HG03175 (cell line): ENCODE data around the gene GABRB3.
"Not testable (repeated sequence)": the region's sequence is repeated elsewhere in the genome, so short reads cannot be mapped to it uniquely, and the experiment has no call there.

Experiments used
- ATAC-seq: cut with Tn5 transposase; IDR thresholded peaks from one replicate; pipeline ENCODE4 v1.9.1; 2021; ENCODE audit warnings: mild to moderate bottlenecking, moderate library complexity; ENCODE audit not compliant: unreplicated experiment

GABRB3 gene

DNA sequence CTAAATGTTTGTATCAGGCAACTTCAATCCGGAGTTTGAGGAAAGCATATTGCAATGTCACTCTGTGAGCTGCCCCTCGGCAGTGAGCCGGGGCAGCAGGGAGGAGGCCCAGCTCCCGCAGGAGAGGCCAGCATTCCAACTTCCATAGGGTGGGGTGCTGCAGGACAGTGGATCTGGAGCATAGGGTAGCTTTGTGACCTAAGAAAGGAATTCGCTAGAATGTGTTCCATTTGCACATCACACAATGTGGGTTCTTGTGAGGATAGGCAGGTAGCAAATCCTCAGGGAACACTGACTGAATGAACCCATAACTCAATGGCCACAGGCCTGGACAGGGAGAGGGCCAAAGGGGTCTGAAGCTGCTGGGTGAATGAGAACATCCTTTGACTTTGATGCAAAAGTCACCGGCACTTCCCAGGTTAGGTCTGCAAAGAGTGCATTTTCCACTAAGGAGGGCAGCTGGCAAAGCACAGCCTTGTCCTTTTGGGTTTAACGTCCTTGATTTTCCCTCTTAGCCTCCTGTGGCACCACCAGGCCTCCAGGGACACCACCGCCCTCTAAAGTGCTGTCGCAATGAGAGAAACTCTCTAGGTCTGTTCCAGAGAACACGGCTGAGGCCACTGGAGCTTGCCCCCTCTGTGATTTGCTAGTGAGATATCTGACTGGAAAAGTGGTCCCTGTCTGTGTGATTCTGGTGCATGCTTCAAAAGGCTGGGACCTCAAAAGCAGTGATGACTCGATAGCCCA, 36.2 kb downstream of the GABRB3 start:
- no peak for ATAC-seq

DNA sequence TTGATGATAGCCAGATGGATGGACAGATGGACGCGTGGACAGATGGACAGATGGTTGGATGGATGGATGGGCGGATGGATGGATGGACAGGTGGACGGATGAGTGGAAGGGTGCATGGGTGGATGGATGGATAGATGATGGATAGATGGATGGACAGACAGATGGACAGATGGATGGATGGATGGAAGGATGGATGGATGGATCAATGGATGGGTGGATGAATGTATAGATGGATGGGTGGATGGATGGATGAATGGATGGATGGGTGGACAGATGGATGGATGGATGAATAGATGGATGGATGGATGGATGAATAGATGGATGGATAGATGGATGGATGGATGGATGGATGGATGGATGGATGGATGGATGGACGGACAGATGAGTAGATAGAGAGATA, 40.9 kb downstream of the GABRB3 start:
- ATAC-seq = no peak

DNA sequence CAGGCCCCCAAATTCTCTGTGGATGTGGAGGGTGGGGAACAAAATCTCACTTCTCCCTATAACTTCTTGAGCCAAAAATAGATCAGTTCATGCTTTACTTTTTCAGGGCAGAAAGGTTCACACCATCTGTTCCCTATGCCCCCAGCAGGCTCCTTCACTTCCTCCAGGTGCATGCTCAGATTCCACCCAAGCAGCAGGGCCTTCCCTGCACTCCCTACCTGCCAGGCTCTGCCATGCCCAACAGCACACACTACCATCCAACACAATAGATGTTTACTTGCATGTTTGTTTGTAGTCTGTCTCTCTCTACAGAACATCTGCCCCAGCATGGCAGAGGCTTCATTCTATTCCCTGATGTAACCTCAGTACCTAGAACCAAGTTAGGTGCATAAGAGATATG, 43.3 kb downstream of the GABRB3 start:
- ATAC-seq = no peak

DNA sequence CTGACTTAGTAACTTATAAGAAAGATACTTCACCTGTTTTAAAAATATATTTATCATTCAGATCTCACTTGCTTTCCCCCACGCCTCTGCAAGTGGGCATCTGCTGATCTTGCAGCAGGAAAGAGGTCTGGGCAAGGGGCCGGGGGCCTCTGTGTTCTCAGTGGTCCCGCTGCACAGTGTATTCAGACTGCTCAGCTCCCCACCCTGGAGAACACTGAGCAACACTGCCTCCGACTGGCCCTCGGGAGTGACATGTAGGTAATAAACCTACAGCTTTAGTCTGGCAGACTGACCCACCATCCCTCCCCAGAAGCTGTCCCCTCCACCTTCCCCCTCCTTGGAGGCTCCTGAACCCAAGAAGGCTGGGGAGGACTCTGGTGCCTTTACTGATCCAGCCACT, 43.8 kb downstream of the GABRB3 start:
- ATAC-seq = no peak

DNA sequence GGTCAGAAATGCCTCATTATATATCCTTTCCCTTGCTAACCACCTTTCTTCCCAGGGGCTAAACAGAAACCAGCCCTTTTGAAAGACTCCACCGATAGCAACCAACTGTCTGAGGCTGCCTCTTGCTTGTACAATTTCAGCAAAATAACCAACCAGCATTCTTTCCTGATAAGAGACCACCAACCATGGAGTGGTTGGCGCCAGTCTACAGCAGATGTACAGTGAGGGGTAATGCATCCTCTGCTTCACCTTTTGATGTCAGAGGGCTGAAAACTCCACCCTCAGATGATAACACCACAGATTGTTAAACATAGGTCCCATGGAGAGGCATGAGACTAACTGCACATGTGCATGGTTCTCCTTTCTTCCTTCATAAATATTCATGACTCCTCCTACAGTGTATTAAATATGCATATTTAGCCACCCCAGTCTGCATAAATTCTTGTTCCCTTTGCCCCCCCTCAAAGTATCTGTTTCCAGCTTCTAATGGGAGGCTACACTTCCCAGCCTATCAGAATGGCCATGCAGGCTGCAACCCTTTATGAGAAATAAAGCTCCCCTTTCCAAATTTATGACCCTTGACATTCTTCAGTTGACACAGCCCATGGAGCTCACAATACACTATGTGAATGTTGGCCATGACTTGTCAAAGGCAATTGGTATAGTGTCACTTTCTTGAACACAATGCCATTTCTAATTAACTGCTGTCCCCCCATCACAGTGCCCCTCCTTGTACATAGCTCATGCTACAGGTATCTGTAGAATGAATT, 48.3 kb downstream of the GABRB3 start:
- ATAC-seq = no peak

DNA sequence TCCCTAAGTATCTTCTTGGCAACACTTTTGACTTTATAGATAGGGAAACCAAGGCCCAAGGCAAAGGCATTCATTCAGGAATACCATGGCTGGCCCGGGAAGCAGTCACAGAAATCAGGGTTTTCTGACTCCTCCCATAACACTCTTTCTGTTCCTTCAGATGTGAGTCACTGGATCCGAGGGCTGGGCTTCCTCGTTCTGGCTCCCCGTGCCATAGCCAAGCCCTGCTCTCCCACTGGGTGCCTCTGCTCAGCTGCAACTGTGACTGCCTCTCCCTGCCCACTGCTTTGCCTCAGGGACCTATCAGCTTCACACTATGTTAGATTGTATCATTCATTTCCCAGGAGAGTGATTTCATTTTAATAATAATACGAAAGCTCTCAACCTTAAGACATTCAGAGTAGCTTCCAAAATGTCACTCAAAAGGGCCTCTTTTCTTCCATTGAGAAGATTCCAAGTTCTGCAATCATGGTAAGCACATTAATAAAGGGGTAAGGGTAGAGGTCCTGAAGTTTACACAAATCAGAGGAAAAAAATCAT, 50.2 kb downstream of the GABRB3 start:
- ATAC-seq = no peak

DNA sequence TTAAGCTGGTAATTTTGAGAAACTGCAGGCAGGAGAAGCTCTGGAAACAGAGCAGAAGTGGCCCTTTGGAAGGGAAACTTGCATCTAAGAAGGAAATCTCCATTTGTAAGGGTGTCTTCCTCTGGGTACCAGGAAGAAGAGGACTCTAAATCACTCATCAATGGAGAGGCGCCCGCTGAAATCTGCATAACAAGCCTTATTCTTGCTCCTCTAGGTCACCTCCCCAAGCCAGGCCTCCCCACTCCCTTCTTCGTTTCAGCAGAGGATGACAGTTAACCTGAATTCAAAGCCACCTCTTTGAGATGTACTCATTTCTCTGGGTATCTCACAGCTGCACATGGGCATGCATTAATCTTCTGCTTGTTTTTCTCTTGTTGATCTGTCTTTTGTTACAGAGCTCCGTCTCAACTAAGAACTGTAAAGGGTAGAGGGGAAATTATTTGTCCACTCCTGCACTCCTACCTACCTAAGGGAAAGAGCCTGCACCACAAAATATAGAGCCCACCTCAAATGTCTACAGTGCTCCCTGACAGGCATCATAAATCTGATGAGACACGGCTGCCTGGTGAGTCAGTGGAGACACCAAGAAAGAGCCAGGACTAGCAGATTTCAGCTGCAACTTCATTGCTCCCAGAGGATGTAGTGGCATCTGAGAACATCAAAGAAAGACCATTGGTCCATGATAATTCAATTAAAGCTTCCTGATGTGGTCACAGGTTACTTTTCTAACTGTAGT, 51.5 kb downstream of the GABRB3 start:
- ATAC-seq = no peak

DNA sequence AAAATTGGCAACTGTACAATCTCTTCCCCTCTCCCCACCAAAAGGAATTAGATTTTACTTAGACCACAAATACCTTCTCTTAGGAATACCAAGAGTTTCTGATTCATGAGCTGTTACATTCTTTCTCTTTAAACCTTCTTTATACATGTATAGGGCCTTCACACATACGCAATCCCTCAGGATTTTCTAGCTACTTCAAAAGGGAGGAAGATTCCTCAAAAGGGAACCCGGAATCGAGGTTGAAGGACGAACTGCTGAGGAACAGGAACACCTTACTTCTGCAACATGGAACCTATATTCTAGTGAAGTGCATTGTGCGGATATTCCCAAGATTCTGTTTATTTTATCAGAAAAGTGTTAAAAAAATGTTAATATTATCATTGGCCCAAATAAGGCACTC, 52.3 kb downstream of the GABRB3 start:
- ATAC-seq = no peak

DNA sequence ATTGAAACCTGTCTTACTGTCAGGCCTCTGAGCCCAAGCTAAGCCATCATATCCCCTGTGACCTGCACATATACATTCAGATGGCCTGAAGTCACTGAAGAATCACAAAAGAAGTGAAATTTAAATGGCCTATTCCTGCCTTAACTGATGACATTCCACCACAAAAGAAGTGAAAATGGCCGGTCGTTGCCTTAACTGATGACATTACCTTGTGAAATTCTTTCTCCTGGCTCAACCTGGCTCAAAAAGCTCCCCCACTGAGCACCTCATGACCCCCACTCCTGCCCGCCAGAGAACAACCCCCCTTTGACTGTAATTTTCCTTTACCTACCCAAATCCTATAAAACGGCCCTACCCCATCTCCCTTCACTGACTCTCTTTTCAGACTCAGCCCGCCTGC, 53.0 kb downstream of the GABRB3 start:
- not testable (repeated sequence) for ATAC-seq

DNA sequence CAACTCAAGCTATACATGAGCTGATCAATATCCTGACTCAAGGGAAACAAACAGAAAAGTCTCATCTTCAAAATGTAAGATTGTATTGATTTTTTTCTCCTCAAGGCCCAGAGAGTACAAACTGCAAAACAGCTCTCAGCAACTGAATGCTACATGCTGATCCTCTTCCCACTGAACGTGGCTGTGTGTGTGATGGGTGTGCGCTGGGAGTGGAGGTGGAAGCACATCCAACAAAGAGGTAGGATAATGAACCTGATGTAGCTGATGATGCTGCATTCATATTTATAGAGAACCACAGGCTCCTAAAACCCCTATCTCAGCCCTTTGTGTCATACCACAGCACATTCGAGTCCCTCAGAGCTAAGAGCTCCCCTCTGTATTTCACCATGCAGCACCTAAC, 56.8 kb downstream of the GABRB3 start:
- no peak for ATAC-seq

DNA sequence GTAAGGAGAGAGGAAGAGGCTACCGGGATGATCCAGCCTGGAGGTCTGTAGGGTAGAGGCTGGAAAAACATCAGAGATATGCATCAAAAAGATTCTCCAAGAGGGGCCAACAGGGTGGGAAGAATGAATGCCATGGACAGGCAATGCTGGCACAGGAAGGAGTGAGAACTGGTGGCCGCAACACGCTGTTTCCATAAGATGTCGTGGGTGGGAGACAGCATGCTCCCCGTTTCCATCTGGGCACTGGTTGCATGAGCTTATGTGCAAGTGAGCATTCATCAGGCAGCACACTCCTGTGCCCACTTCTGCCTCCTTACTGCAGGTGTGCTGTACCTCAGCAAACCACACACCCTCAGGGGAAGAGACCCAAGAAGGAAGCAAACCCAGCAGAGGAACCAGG, 59.4 kb downstream of the GABRB3 start:
- ATAC-seq = no peak

DNA sequence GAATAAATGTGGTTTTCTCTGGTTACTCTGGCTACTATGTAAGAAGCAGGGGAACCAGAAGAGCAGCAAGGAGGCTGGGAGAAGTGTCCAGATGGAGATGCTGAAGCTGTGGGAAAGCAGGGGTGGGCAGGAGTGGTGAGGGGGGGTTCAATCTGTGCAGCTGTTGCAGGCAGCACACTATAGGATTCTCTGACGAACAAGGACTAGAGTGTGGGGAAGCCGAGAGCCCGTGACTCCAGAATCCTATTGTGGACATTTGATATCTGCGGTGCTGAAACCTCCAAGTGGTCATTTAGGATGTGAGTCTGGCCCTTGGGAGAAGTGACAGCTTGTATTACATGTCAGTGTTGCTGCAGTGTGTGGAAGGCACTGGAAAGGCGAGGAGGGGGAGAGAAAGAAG, 60.5 kb downstream of the GABRB3 start:
- ATAC-seq = no peak

DNA sequence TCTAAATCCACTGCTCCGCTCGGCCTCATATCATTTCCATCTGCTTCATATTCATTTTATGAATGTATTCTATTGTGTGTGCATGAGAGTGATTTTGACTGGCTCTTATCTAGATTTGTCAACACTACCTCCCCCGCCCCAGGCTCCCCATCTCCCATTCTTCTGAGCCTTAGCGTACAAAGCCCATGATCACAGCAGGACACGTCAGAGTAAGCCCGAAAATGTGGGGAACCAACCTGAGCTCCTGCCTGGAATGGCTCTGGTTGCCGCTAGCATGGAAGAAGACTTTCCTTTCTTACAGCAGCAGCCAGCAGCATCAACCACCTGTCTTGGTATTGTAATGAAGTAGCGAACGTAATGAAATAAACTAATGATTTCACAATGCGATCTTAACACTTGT, 61.4 kb downstream of the GABRB3 start:
- no peak for ATAC-seq

DNA sequence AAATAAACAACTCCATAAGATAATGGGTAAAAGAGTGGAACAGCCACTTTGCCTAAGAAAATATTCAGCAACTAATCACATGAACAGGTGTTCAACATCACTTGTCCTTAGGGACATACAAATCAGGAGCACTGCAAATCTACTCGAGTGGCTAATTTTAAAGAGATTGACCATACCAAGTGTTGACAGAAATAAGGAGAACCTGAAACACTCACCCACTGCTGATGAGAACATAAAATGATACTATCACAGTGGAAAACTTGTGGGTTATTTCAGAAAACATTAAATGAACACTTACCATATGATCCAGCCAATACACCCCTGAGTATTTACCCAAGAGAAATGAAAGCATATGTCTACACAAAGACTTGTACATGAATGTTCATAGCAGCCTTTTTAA, 70.5 kb downstream of the GABRB3 start:
- ATAC-seq = no peak

DNA sequence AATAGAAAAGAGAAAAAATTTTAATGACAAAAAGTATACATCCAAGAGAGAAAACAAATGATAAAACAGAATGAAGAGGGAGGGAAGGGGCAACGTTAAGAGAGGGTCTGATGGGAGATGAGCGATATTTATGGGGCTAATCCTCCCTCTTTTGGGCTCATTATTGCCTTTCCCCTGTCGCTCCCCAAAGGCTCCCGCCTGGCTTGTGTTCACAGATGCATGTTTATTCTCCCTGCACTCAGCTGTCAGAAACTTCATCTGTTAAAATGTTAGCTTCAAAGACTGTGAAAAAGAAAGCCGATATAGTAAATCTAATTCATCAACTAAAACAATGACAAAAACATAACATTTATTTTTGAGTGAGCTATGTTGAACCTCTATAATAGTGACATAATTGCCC, 74.3 kb downstream of the GABRB3 start:
- ATAC-seq = no peak

DNA sequence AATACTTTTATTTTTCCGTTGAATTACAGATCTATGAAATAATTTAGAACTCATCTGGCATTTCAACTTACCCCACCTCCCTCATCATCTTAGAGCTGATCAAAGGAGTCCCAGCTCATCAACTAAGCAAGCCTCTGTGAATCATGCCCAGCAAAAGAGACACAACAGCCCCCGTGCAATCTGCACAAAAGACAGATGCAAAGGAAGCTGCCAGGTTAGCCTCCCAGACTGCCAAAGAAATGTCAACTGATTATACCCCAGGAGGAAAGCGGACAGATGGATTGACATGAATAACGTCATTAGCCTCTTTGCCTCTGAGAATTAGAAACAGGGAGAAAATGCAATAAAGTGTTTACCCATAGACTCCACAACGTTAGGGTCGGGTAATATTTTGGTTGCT, 75.0 kb downstream of the GABRB3 start:
- no peak for ATAC-seq

DNA sequence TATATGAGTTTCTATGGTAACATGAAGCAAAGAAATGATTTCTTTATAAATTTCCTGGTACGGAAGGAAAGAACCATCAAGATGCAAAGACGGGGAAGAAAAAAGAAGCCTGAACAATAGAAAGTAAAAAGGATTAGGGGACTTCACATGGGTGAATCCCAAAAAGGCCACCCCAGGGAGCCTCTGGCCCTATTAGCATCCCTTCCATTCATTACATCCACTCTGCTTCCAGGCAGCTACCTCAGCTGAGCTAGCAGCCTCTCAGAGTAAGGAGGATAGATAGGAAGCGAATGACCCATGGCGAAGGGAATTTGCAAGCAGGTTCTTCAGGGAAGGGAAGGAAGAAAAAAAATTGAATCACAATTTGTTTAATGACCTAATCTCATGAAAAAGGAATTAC, 81.6 kb downstream of the GABRB3 start:
- ATAC-seq = no peak

DNA sequence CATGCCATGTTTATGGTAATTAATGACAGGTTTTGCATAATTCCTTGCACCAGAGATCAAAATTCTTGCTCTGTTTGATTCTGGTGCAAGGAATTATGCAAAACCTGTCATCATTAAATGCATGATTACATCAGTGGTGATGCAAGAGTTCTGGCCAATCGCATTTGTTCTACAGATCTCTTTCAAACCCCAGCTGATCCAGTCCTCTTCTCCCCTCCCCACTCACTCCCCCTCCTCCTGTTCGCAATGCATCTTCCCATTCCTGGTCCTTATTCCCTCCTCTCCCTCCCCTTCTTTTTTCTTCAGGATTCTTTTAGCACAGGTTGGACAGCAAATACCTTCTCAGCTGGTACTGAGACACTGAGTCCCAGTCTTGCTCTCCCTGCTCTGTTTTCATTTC, 82.1 kb downstream of the GABRB3 start:
- ATAC-seq = no peak

DNA sequence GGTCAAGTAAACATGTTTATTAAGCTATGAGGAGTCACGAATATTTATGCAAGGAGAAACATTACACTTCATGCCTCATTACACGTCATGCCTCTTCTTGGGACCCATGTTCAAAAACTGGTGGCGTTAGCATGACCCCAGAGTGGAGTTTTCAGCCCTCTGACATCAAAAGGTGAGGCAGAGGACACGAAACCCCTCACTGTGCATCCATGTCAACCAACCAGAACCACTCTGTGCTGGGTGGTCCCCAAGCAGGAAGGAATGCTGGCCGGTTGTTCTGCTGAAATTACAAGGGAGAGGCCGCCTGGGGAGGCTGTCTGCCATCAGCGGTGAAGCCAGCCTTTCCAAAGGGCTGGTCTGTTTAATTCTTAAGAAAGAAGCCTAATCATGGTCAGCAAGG, 83.4 kb downstream of the GABRB3 start:
- ATAC-seq = no peak

DNA sequence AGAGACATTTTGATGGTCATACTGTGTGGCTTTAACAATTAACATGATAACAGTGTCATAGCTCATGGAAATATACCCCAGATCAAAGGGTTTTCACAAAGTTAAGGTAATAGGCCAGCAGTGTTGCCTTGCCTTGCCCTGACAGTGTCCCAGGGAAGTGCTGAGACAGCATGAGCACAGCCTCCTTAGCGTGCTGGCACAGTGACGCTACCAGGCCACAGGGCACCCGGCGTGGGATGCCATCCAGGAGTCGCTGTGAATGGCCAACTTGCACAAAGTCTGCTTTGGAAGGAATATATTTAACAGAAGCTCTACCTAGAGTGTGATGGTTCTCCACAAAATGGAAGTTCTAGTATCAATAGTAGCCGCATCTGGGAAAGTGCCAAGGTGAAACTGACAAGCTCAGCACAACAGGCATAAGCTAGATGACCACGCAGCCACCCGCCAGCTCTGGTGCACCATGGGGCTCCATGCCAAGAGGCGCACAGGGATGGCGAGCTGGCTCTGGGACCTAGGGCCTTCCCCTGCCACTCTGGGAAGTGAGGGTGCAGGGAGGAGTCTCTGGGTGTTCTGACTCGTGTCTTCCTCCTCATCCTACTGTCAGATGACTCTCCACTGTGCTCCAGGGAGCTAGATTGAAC, 86.2 kb downstream of the GABRB3 start:
- no peak for ATAC-seq

DNA sequence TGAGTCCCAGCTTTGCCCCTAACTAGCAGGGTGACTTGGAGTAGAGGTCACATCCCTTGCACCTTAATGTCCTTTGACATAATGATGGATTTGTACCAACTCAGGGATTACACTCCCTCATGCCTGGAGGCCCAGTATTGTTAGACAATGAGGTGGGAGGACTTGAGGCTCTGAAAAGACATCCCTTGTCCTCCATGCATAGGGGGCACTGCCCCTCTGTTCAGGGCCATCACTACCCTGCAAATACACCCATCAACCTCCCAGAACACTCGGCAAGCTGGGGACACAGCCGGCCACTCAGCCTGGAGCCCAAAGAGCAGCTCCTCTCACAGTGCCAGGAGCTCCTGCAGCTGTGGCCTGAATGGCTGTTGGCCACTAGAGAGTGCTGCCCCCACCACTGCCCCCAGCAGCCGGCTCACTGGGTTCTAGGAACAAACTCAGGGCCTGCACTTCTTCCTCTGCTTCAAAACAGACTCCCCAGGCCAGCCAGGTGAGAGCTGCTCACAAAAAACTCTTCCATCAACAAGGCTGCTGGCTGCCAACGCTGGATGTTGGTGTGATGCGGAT, 90.2 kb downstream of the GABRB3 start:
- no peak for ATAC-seq
